Kidney epithelial cell (primary cell): ENCODE results near the gene GAPVD1. TPM values are rescaled to one million over a fixed set of nuclear protein-coding genes. Genes with fewer than 3 reads are reported as not detected.
"Not testable (repeated sequence)": the region's sequence is repeated elsewhere in the genome, so short reads cannot be mapped to it uniquely, and the experiment has no call there.

Experiments
- DNase-seq: peaks from one replicate; pipeline ENCODE4 v3.0.0-alpha.2; 2010; ENCODE audit warnings: low read depth
- H3K27me3 ChIP-seq: 2 replicates; pipeline ENCODE4 v1.6.0; 2011; ENCODE audit warnings: low read length; ENCODE audit not compliant: control insufficient read depth, insufficient read depth
- H3K36me3 ChIP-seq: 2 replicates; pipeline ENCODE4 v1.5.1; 2011; ENCODE audit warnings: low read length; ENCODE audit not compliant: control insufficient read depth, insufficient read depth
- H3K4me3 ChIP-seq: 2 replicates; pipeline ENCODE4 v1.5.1; 2011; ENCODE audit warnings: low read depth, mild to moderate bottlenecking, control low read depth, low read length
- CTCF ChIP-seq: IDR thresholded peaks from 2 replicates; pipeline ENCODE4 v1.5.1; 2011; ENCODE audit warnings: mild to moderate bottlenecking, moderate library complexity, low read length, control low read depth, inconsistent platforms; ENCODE audit not compliant: insufficient read depth, poor library complexity, severe bottlenecking
- total RNA-seq: library from RNA; depleted of rRNA; stranded (reverse); fragments of >200 nt; gene quantifications from 2 replicates; pipeline ENCODE4 v1.2.3, GENCODE V29; 2015

GAPVD1 gene
- total RNA-seq, 1 donor from 2014 or later, result 30.4 TPM

- no peak for DNase-seq
- H3K4me3 ChIP-seq, result no peak overlapping the region
- H3K27me3 ChIP-seq, result no peaks in the 10 kb centered on the region
- no peaks in the 10 kb centered on the region for H3K36me3 ChIP-seq
- no peak for TF ChIP-seq CTCF
These were observed 36.3 kb downstream of the GAPVD1 start for GRCh38 chr9:125297917-125298316.

GRCh38 chr9:125302241-125302640, 40.6 kb downstream of the GAPVD1 start:
- Histone ChIP-seq H3K27me3 (no peaks in the 10 kb centered on the region), H3K36me3 (no peaks in the 10 kb centered on the region), H3K4me3 (no peak overlapping the region)
- no peak for DNase-seq
- no peak for TF ChIP-seq CTCF

GRCh38 chr9:125304273-125304672, 42.6 kb downstream of the GAPVD1 start:
- DNase-seq, result no peak
- Histone ChIP-seq H3K4me3 (no peak overlapping the region), H3K27me3 (no peaks in the 10 kb centered on the region), H3K36me3 (no peaks in the 10 kb centered on the region)
- no peak for TF ChIP-seq CTCF

GRCh38 chr9:125312411-125312810, 50.8 kb downstream of the GAPVD1 start:
- no peaks in the 10 kb centered on the region for H3K36me3 ChIP-seq
- no peak for TF ChIP-seq CTCF
- DNase-seq, result no peak

GRCh38 chr9:125316359-125316758, 54.7 kb downstream of the GAPVD1 start:
- not testable (repeated sequence) for DNase-seq, H3K36me3 ChIP-seq, H3K4me3 ChIP-seq, H3K27me3 ChIP-seq

More at GRCh38 chr9:125312411-125312810, 50.8 kb downstream of the GAPVD1 start:
- Histone ChIP-seq H3K27me3 (no peaks in the 10 kb centered on the region), H3K4me3 (no peak overlapping the region)

GRCh38 chr9:125317704-125318103, 56.1 kb downstream of the GAPVD1 start:
- no peak for DNase-seq
- Histone ChIP-seq H3K4me3 (no peak overlapping the region), H3K27me3 (no peaks in the 10 kb centered on the region), H3K36me3 (no peaks in the 10 kb centered on the region)
- no peak for TF ChIP-seq CTCF
